Thymus (tissue), 11 donors: Measurements from ENCODE around the gene PRPF8. TPM values are rescaled to one million over a fixed set of nuclear protein-coding genes. Genes with fewer than 3 reads are reported as not detected.
"Not testable (repeated sequence)": the region's sequence is repeated elsewhere in the genome, so short reads cannot be mapped to it uniquely, and the experiment has no call there.

Experiments used
- DNase-seq, 9 donors: peaks; one replicate each; pipeline ENCODE4 v3.0.0-alpha.2; 2013; ENCODE audit warnings: low spot score in 9 of 9, low read depth in 6 of 9, missing footprints in 1 of 9
- H3K27ac ChIP-seq, 2 donors: one replicate each; pipeline ENCODE4 v1.5.1; 2013; ENCODE audit warnings: control low read depth in 1 of 2, low read depth in 1 of 2, low read length in 1 of 2, mild to moderate bottlenecking in 1 of 2, moderate library complexity in 1 of 2
- H3K27me3 ChIP-seq, 2 donors: one replicate each; pipeline ENCODE4 v1.5.1; 2013; ENCODE audit warnings: low read length in 1 of 2; ENCODE audit not compliant: control insufficient read depth in 2 of 2, insufficient read depth in 1 of 2
- H3K36me3 ChIP-seq, 2 donors: one replicate each; pipeline ENCODE4 v1.5.1; 2013; ENCODE audit warnings: low read length in 1 of 2, mild to moderate bottlenecking in 1 of 2, moderate library complexity in 1 of 2; ENCODE audit not compliant: control insufficient read depth in 2 of 2, insufficient read depth in 2 of 2
- H3K4me1 ChIP-seq, 2 donors: one replicate each; pipeline ENCODE4 v1.5.1; 2013; ENCODE audit warnings: low read length in 2 of 2; ENCODE audit not compliant: control insufficient read depth in 2 of 2, insufficient read depth in 2 of 2
- H3K4me3 ChIP-seq, 2 donors: one replicate each; pipeline ENCODE4 v1.5.1; 2013; ENCODE audit warnings: low read length in 2 of 2, control low read depth in 1 of 2, mild to moderate bottlenecking in 1 of 2
- H3K9me3 ChIP-seq, 2 donors: one replicate each; pipeline ENCODE4 v1.5.1; 2013; ENCODE audit warnings: low read length in 1 of 2, mild to moderate bottlenecking in 1 of 2; ENCODE audit not compliant: control insufficient read depth in 2 of 2, insufficient read depth in 1 of 2
- WGBS: extraction: QIAGEN DNeasy Blood & Tissue Kit; methylation state at CpG from one replicate; pipeline ENCODE4 v1.1.7; 2013; 5-methylcytosine and 5-hydroxymethylcytosine counted together
- polyA plus RNA-seq: library from polyadenylated mRNA; stranded (reverse); fragments of 200-250 nt; gene quantifications from one replicate; pipeline ENCODE4 v1.2.3, GENCODE V29; 2013
- total RNA-seq: library from RNA; stranded (reverse); fragments of 120-200 nt; gene quantifications from one replicate; pipeline ENCODE4 v1.2.4, GENCODE V29; 2013
- donor health status: healthy.

The PRPF8 gene
- total and polyA plus RNA-seq, 2 donors: 86.2 to 106 TPM

- peaks cover 43% of the 10 kb centered on the region in 2 donors for H3K36me3 ChIP-seq
- no peak for DNase-seq
- no peaks in the 10 kb centered on the region for H3K9me3 ChIP-seq
Observed at GRCh38 chr17:1727876-1728630, 43.4 kb upstream of the PRPF8 start.

GRCh38 chr17:1727258-1727789, 42.7 kb upstream of the PRPF8 start:
- H3K36me3 ChIP-seq: peaks cover 36 to 38% of the 10 kb centered on the region in 2 donors
- peaks cover 20 to 35% of the 10 kb centered on the region in 2 donors for H3K4me1 ChIP-seq
- H3K27me3 ChIP-seq: no peaks in the 10 kb centered on the region
- 98% methylated on average over 21 of the region's 21 CpGs for WGBS
- DNase-seq: no peak
- H3K4me3 ChIP-seq: no peak overlapping the region
- H3K27ac ChIP-seq: no peak overlapping the region
- H3K9me3 ChIP-seq: no peaks in the 10 kb centered on the region

More at GRCh38 chr17:1727876-1728630, 43.4 kb upstream of the PRPF8 start:
- H3K27me3 ChIP-seq: no peaks in the 10 kb centered on the region
- WGBS: 97% methylated on average over 28 of the region's 28 CpGs
- H3K4me1 ChIP-seq: peaks cover 16 to 32% of the 10 kb centered on the region in 2 donors
- no peak overlapping the region for H3K27ac ChIP-seq
- no peak overlapping the region for H3K4me3 ChIP-seq

- Histone ChIP-seq H3K27ac (no peak overlapping the region), H3K27me3 (no peaks in the 10 kb centered on the region), H3K9me3 (no peaks in the 10 kb centered on the region), H3K36me3 (peaks cover 35 to 38% of the 10 kb centered on the region in 2 donors), H3K4me3 (no peak overlapping the region), H3K4me1 (peaks cover 20 to 39% of the 10 kb centered on the region in 2 donors)
- WGBS: 97% methylated on average over 18 of the region's 18 CpGs
- DNase-seq: no peak
Observed at GRCh38 chr17:1726626-1727257, 42.1 kb upstream of the PRPF8 start.

DNA sequence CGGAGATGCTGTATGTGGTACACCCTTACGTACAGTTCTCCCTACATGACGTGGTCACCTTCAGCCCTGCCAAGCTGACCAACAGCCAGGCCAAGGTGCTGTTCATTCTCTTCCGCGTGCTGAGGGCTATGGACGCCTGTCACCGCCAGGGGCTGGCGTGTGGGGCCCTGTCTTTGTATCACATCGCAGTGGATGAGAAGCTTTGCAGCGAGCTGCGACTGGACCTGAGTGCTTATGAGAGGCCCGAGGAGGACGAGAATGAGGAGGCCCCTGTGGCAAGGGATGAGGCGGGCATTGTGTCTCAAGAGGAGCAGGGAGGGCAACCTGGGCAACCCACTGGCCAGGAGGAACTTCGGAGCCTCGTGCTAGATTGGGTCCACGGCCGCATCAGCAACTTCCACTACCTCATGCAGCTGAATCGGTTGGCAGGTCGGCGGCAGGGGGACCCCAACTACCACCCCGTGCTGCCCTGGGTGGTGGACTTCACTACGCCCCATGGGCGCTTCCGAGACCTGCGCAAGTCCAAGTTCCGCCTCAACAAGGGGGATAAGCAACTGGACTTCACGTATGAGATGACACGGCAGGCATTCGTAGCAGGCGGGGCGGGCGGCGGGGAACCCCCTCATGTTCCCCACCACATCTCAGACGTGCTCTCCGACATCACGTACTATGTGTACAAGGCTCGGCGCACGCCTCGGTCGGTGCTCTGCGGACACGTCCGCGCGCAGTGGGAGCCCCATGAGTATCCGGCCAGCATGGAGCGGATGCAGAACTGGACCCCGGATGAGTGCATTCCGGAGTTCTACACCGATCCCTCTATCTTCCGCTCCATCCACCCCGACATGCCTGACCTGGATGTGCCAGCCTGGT, 41.2 kb upstream of the PRPF8 start:
- Histone ChIP-seq H3K9me3 (no peaks in the 10 kb centered on the region), H3K27ac (no peak overlapping the region), H3K36me3 (peaks cover 29 to 36% of the 10 kb centered on the region in 2 donors), H3K27me3 (no peaks in the 10 kb centered on the region), H3K4me3 (peak overlapping the region in 1 of 2 donors; percentile 50), H3K4me1 (peaks cover 20 to 39% of the 10 kb centered on the region in 2 donors)
- no peak for DNase-seq
- 97% methylated on average over 54 of the region's 54 CpGs for WGBS

DNA sequence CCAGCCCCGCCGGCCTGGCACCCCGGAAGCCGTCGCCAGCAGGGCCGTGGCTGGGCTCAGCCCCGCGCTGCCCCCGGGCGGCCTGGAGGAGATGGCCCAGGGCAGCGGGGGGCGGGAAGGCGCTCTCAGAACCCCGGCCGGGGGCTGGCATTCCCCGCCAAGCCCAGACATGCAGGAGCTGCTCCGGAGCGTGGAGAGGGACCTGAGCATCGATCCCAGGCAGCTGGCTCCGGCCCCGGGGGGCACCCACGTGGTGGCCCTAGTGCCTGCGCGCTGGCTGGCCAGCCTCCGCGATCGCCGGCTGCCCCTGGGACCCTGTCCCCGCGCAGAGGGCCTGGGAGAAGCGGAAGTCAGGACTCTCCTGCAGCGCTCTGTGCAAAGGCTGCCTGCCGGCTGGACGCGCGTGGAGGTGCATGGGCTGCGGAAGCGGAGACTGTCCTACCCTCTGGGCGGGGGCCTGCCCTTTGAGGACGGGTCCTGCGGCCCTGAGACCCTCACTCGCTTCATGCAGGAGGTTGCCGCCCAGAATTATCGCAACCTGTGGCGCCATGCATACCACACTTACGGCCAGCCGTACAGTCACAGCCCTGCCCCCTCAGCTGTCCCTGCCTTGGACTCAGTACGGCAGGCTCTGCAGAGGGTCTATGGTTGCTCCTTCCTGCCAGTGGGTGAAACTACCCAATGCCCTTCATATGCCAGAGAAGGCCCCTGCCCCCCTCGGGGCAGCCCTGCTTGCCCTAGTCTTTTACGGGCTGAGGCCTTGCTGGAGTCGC, 40.4 kb upstream of the PRPF8 start:
- no peak for DNase-seq
- Histone ChIP-seq H3K27ac (peak overlapping the region in 1 of 2 donors; percentile 75), H3K36me3 (peaks cover 23 to 30% of the 10 kb centered on the region in 2 donors), H3K4me1 (peaks cover 20 to 43% of the 10 kb centered on the region in 2 donors), H3K27me3 (no peaks in the 10 kb centered on the region), H3K4me3 (peak overlapping the region; percentile 50 to 73), H3K9me3 (no peaks in the 10 kb centered on the region)
- 26% methylated on average over 51 of the region's 51 CpGs for WGBS

GRCh38 chr17:1724351-1724868, 39.7 kb upstream of the PRPF8 start, which contains the start of gene WDR81:
Gene WDR81 (plus strand): TSS chr17:1724704. CDS start chr17:1724960, 256 bp downstream.
- H3K4me1 ChIP-seq: peaks cover 20 to 43% of the 10 kb centered on the region in 2 donors
- peak in 8 of 9 donors; percentile 64 to 92 (median 80) for DNase-seq
- H3K27ac ChIP-seq: peak within 1 kb of the TSS; percentile 57 to 94
- under 1% methylated on average over 57 of the region's 57 CpGs for WGBS
- peak within 1 kb of the TSS; percentile 50 to 73 for H3K4me3 ChIP-seq
- H3K27me3 ChIP-seq: no peaks in the 10 kb centered on the region
- no peaks in the 10 kb centered on the region for H3K9me3 ChIP-seq
- H3K36me3 ChIP-seq: peaks cover 23 to 29% of the 10 kb centered on the region in 2 donors

- not testable (repeated sequence) for H3K9me3 ChIP-seq, H3K4me3 ChIP-seq, DNase-seq, H3K27me3 ChIP-seq
- WGBS: 97% methylated on average over 8 of the region's 8 CpGs
- H3K36me3 ChIP-seq: peaks cover 10 to 16% of the 10 kb centered on the region in 2 donors
- H3K27ac ChIP-seq: peak overlapping the region; percentile 14 to 65
- peaks cover 24 to 57% of the 10 kb centered on the region in 2 donors for H3K4me1 ChIP-seq
Observed at GRCh38 chr17:1722022-1722421, 37.4 kb upstream of the PRPF8 start.

DNA sequence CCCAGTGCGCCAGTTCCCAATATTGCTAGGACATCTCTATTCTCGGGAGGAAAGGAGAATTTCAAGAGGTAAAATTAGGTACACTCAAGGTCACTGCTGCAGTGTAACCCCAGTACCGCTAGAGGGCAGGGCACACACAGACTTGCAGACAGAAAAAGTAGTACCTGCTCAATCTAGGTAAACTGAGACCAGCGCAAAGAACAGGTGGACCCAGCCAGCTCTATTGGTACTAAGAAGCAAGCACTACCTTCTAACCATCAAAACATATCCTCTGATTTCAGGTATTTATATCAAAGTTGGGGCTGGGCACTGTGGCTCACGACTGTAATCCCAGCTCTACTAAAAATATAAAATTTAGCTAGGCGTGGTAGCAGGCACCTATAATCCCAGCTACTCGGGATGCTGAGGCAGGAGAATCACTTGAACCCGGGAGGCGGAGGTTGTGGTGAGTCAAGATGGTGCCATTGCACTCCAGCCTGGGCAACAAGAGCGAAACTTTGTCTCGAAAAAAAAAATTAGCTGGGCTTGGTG, 36.3 kb upstream of the PRPF8 start:
- Histone ChIP-seq H3K4me3 (no peak overlapping the region), H3K9me3 (no peaks in the 10 kb centered on the region), H3K36me3 (peaks cover 0 to 5% of the 10 kb centered on the region in 2 donors), H3K4me1 (peaks cover 24 to 61% of the 10 kb centered on the region in 2 donors), H3K27me3 (no peaks in the 10 kb centered on the region), H3K27ac (no peak overlapping the region)
- DNase-seq: peak in 7 of 9 donors; percentile 34 to 81 (median 65)
- 47% methylated on average over 11 of the region's 11 CpGs for WGBS
